HG02610 (cell line): ENCODE data around the gene AARS2.

Experiments
- ATAC-seq: cut with Tn5 transposase; IDR thresholded peaks from one replicate; pipeline ENCODE4 v1.9.1; 2021; ENCODE audit warnings: mild to moderate bottlenecking, moderate library complexity; ENCODE audit not compliant: unreplicated experiment

Gene AARS2

DNA sequence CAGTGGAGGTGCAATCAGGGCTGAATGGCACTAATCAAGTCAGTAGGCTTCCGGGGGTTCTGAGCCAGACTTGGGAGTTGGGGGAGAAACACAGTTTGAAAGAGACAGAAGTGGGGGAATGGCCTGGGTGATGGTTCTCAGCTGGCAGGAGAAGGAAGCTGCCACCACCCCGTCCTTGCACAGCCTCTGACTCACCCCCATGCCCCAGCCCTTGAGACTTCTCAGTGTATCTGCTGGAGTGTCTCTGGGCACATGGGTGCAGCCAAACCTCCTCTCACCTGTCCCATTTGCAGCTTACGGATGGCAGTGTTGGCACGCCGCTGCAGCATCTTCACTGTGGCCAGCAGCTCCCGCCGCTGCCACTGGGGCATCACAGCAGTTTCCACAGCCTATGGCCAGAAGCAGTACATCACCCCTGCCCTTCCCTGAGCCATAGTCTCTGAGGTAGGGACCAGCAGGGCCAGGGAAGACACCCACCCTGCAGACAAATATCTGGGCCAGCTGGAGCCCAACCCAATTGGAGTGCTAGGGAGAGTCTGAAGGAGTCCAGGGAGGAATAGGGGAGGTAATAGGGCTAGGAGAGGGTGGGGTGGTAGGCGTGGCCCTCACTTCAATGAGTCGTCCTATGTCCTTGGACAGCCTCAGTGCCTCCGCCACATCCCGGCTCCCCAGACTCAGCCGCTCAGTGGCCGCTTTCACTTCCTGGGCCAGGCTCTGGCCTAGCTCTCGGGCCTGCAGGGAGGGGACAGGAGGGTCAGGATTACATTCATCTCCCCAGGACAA lies 11.2 kb downstream of the AARS2 start:
- no peak for ATAC-seq

- ATAC-seq = no peak
Observed at GRCh38 chr6:44301106-44301505, 12.0 kb downstream of the AARS2 start.

- no peak for ATAC-seq
Observed at GRCh38 chr6:44300292-44300823, 12.8 kb downstream of the AARS2 start.

- no peak for ATAC-seq
Observed at GRCh38 chr6:44298864-44299263, 14.3 kb downstream of the AARS2 start.

- no peak for ATAC-seq
Observed at GRCh38 chr6:44298055-44298803, 14.9 kb downstream of the AARS2 start.

GRCh38 chr6:44297063-44298038 lies 15.8 kb downstream of the AARS2 start:
- ATAC-seq = no peak

- ATAC-seq = no peak
Observed at GRCh38 chr6:44294832-44295791, 18.0 kb downstream of the AARS2 start.

DNA sequence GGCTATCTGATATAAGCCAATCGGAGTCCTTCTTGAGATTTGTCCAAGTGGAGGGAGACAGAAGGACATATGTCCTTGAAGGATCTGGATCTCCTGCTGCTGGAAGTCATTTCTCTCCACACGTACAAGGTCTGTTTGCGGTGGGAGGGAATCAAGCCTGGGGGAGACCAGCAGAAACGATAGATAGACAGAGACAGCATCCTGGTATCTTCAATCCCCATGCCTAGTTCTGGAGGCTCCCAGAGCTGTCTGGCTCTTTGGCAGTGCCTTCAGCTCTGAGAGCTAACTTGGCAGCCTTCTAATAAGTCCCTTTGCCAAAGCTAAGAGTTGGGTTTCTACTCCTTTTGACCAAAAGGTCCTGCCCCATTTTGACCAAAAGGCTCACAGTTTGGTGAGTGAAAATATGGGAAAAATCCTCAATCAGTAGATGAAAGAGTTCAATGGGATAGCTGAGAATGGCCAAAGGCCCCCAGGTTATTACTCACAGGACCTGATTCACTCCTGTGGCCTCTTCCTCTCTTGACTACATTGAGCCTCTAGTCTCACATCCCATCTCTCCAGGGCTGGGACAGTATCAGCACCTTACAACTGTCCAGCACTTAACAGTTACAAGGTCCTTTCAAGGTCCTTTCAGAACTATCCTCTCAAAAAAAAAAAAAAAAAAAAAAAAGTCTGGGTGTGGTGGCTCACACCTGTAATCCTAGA lies 20.3 kb downstream of the AARS2 start:
- no peak for ATAC-seq

- ATAC-seq = no peak
Observed at GRCh38 chr6:44291841-44292240, 21.3 kb downstream of the AARS2 start.

- ATAC-seq = no peak
Observed at GRCh38 chr6:44289726-44290260, 23.4 kb downstream of the AARS2 start.

DNA sequence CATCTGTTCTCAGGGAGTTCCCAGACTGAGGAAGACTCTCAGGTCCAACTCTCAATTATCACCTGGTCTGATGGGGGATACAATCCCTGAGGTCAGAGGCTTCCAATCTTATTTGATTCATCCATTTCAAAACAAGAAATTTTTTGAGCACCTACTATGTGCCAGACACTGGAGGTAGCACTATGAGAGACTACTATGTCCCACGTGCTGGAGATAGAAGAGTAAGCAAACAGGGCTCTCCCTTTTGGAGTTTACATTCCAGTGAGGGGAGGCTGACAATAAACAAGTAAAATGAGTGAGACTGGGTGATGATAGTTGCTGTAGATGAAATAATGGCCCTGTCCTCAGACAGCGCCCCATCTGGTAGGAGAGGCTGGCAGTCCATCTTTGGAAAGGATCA lies 26.4 kb downstream of the AARS2 start:
- ATAC-seq = no peak

GRCh38 chr6:44286285-44286565 lies 26.9 kb downstream of the AARS2 start:
- ATAC-seq = no peak

DNA sequence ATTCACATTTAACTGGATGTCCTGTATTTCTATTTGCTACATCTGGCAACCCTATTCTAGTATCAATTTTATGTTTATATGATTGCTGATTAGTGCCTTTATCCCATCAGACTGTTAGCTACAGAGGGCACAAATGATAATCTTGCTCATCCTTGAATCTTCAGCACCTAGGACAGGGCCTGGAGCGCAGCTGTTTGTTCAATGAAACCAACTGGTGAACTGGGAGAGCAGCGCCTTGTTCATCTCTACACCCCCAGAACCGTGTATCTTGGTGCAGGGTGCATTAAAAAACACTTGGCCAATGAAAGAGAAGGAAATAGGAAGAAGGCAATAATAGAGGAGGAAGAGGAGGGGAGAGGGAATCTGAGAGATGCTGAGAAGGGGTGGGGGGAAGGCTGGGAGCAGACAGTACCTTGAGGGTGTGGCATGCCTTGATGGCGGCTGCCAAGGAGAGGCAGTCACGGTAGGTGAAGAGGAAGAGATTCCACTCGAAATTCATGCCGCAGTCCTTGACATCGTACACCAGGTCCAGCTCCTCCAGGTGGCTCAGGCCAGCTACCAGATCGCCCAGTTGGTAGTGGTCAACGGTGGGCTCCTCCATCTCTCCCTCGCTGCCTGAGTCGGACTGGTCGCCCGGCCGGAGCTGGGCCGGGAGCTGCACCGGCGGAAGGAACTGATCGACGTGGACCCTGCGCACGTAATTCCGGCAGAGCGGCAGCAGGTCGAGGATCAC lies 27.4 kb downstream of the AARS2 start:
- no peak for ATAC-seq

GRCh38 chr6:44284867-44285266 lies 28.3 kb downstream of the AARS2 start:
- ATAC-seq = no peak

- no peak for ATAC-seq
Observed at GRCh38 chr6:44284121-44284520, 29.0 kb downstream of the AARS2 start.

DNA sequence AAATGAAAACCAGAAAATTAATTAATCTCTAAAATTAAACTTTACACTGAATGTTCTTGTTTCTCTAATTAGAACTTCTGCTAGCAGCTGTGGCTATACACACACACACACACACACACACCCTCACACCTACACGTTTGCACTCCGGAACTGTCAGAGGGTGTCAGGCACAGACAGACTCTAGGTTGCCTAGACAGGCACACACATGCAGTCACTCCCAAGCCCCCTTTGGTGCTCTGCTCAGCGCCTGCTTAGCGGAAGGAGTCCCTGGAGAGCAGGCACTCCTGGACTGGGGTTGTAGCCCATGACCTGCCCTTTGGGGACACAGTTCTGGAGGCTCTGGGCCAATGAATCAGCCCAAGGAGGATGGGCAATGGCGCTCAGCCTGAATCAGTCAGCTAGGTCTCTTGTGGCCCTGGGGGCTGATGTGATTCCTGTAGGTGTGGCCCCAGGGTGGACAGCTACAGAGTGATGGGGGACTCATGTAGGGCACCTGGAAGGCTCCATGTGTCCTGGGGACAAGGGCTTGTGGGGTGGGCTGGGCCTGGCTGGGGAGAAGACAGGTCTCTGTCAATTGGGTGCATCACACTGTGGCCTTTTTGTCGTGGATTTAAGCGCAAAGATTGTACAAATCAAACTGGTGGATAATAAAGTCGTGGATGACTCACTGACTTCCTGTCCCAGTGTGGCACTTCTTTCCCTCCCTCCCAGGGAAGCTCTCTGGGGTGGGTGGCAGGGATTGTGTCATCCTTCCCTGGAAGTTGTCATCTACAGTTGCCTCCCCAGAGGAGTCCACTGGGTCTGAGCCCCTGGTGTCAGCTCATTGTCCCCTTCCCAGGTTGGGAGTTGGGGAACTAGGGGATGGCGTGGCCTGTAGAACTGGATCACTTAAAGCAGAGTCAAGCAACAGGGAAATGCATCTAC lies 34.1 kb downstream of the AARS2 start:
- ATAC-seq = no peak

GRCh38 chr6:44278315-44278714 lies 34.8 kb downstream of the AARS2 start:
- no peak for ATAC-seq
